Keratinocyte (primary cell): ENCODE results near the gene SLC15A3. TPM values are rescaled to one million over a fixed set of nuclear protein-coding genes. Genes with fewer than 3 reads are reported as not detected.

Experiments
- DNase-seq: peaks from one replicate; pipeline ENCODE4 v3.0.0-alpha.2; 2011; ENCODE audit warnings: low read depth, missing footprints, low spot score
- FAIRE-seq: peaks from 2 replicates; lab custom pipeline; 2011; peaks lifted over from hg19 to GRCh38; lab: Jason Lieb, UNC
- H2AFZ ChIP-seq: 2 replicates; pipeline ENCODE4 v1.6.0; 2012; ENCODE audit warnings: low read length, control low read depth, inconsistent platforms; ENCODE audit not compliant: control insufficient read depth
- H3K27ac ChIP-seq: 2 replicates; pipeline ENCODE4 v1.5.1; 2011; ENCODE audit warnings: low read length; ENCODE audit not compliant: control insufficient read depth, insufficient read depth
- H3K27me3 ChIP-seq: 3 replicates; pipeline ENCODE4 v1.6.0; 2011; ENCODE audit warnings: low read length; ENCODE audit not compliant: control insufficient read depth, insufficient read depth; ENCODE audit errors: extremely low read depth
- H3K36me3 ChIP-seq, 2 experiments: 2 replicates in 1 of 2; 3 replicates in 1 of 2; pipeline ENCODE4 v1.5.1; 2011; ENCODE audit warnings: low read length in 2 of 2, mild to moderate bottlenecking in 1 of 2; ENCODE audit not compliant: control insufficient read depth in 2 of 2, insufficient read depth in 2 of 2; ENCODE audit errors: extremely low read depth in 1 of 2
- H3K4me1 ChIP-seq: 3 replicates; pipeline ENCODE4 v1.5.1; 2011; ENCODE audit warnings: low read length; ENCODE audit not compliant: control insufficient read depth, insufficient read depth; ENCODE audit errors: extremely low read depth
- H3K4me2 ChIP-seq: 3 replicates; pipeline ENCODE4 v1.6.0; 2011; ENCODE audit warnings: low read depth, low read length; ENCODE audit not compliant: control insufficient read depth, insufficient read depth; ENCODE audit errors: extremely low read depth
- H3K4me3 ChIP-seq, 3 experiments: fragments of 200-600 bp in 1 of 3; sonication (generic) in 1 of 3; 2 replicates in 2 of 3; 3 replicates in 1 of 3; pipeline ENCODE4 v1.5.1; 2011 to 2016; ENCODE audit warnings: low read length in 3 of 3, mild to moderate bottlenecking in 3 of 3, control low read depth in 2 of 3, inconsistent platforms in 1 of 3, low read depth in 1 of 3, mixed read lengths in 1 of 3, mixed run types in 1 of 3, moderate library complexity in 1 of 3; ENCODE audit not compliant: control insufficient read depth in 2 of 3, insufficient read depth in 2 of 3; ENCODE audit errors: extremely low read depth in 1 of 3
- H3K79me2 ChIP-seq: 2 replicates; pipeline ENCODE4 v1.6.0; 2012; ENCODE audit warnings: low read length; ENCODE audit not compliant: control insufficient read depth, insufficient read depth
- H3K9ac ChIP-seq: 3 replicates; pipeline ENCODE4 v1.6.0; 2011; ENCODE audit warnings: low read length; ENCODE audit not compliant: control insufficient read depth, insufficient read depth; ENCODE audit errors: extremely low read depth
- H3K9me1 ChIP-seq: 3 replicates; pipeline ENCODE4 v1.6.0; 2011; ENCODE audit warnings: low read length; ENCODE audit not compliant: control insufficient read depth, insufficient read depth; ENCODE audit errors: extremely low read depth
- H3K9me3 ChIP-seq: 2 replicates; pipeline ENCODE4 v1.5.1; 2012; ENCODE audit warnings: low read depth, low read length; ENCODE audit not compliant: control insufficient read depth
- H4K20me1 ChIP-seq: 3 replicates; pipeline ENCODE4 v1.6.0; 2011; ENCODE audit warnings: low read length; ENCODE audit not compliant: control insufficient read depth, insufficient read depth; ENCODE audit errors: extremely low read depth
- CTCF ChIP-seq, 3 experiments: IDR thresholded peaks in 1 of 3; conservative IDR thresholded peaks in 1 of 3; optimal IDR thresholded peaks in 1 of 3; 2 replicates in 2 of 3; 3 replicates in 1 of 3; pipeline versions ENCODE3 to v1.5.1; 2011; ENCODE audit warnings: low read length in 3 of 3, mild to moderate bottlenecking in 3 of 3, moderate library complexity in 2 of 3, control low read depth in 1 of 3, inconsistent platforms in 1 of 3; ENCODE audit not compliant: insufficient read depth in 2 of 3; ENCODE audit errors: extremely low read depth in 1 of 3
- EZH2 ChIP-seq: IDR thresholded peaks from one replicate; pipeline ENCODE4 v1.6.1; 2012; ENCODE audit warnings: inconsistent platforms, mild to moderate bottlenecking, low read length, moderate library complexity
- dilution Hi-C: fragments of 300-500 bp; cut with MboI; formaldehyde crosslinking; loops from one replicate; pipeline ENCODE4 v1.7.0; 2020; ENCODE audit warnings: low sequenced_read_pairs; ENCODE audit not compliant: extremely low pct_ligation_motif_present
- polyA plus RNA-seq, 5 experiments: library from polyadenylated mRNA; depleted of rRNA in 3 of 5; stranded (reverse) in 3 of 5; stranded (forward) in 1 of 5; unstranded in 1 of 5; fragments of >200 nt; gene quantifications; 1 replicate in 1 of 5; 2 replicates in 3 of 5; 3 replicates in 1 of 5; pipeline versions ENCODE4 v1.2.1 to v1.2.3, GENCODE V29; 2011 to 2012; ENCODE audit warnings: missing spikeins in 2 of 5, low read depth in 1 of 5, low replicate concordance in 1 of 5

SLC15A3 gene
- polyA plus RNA-seq, 1 donor (not counting 4 experiments of a cell fraction or from before 2014, with no cell fraction given), result 1.0 TPM

GRCh38 chr11:60992842-60993409 lies 41.0 kb upstream of the SLC15A3 start:
- H3K4me3 ChIP-seq, result no peak overlapping the region
- dilution Hi-C loops, result no loop called here
- no peak overlapping the region for H3K27ac ChIP-seq
- no peaks in the 10 kb centered on the region for H3K79me2 ChIP-seq
- no peak for FAIRE-seq
- TF ChIP-seq EZH2, result no peak
- no peak for TF ChIP-seq CTCF (optimal IDR thresholded peaks at IDR 0.05 in 1 of 3, IDR thresholded peaks at IDR 0.05 in 1 of 3, conservative IDR thresholded peaks at IDR 0.05 in 1 of 3; ENCODE audit: extremely low read depth in 1 of 3, insufficient read depth in 2 of 3, low read length in 3 of 3)
- no peak overlapping the region for H3K4me2 ChIP-seq
- no peak for DNase-seq
- H3K4me1 ChIP-seq, result no peaks in the 10 kb centered on the region
- H2AFZ ChIP-seq, result no peak overlapping the region
- no peak overlapping the region for H3K9ac ChIP-seq
- no peaks in the 10 kb centered on the region for H3K9me3 ChIP-seq
- H3K36me3 ChIP-seq, result no peaks in the 10 kb centered on the region
- no peaks in the 10 kb centered on the region for H4K20me1 ChIP-seq
- H3K9me1 ChIP-seq, result no peaks in the 10 kb centered on the region
- peaks cover 25% of the 10 kb centered on the region for H3K27me3 ChIP-seq

- no peak overlapping the region for H3K27ac ChIP-seq
- no peak for TF ChIP-seq EZH2
- no peak for TF ChIP-seq CTCF (optimal IDR thresholded peaks at IDR 0.05 in 1 of 3, IDR thresholded peaks at IDR 0.05 in 1 of 3, conservative IDR thresholded peaks at IDR 0.05 in 1 of 3; ENCODE audit: extremely low read depth in 1 of 3, insufficient read depth in 2 of 3, low read length in 3 of 3)
- no peaks in the 10 kb centered on the region for H3K36me3 ChIP-seq
- no peaks in the 10 kb centered on the region for H3K79me2 ChIP-seq
- peaks cover under 1% of the 10 kb centered on the region for H3K4me1 ChIP-seq
- H3K4me3 ChIP-seq, result no peak overlapping the region
- H3K4me2 ChIP-seq, result no peak overlapping the region
- H3K9me3 ChIP-seq, result no peaks in the 10 kb centered on the region
- FAIRE-seq (no peak), DNase-seq (no peak)
- no peak overlapping the region for H3K9ac ChIP-seq
- H3K9me1 ChIP-seq, result no peaks in the 10 kb centered on the region
- no peak overlapping the region for H2AFZ ChIP-seq
- dilution Hi-C loops, result no loop called here
- peaks cover 25% of the 10 kb centered on the region for H3K27me3 ChIP-seq
- no peaks in the 10 kb centered on the region for H4K20me1 ChIP-seq
These were observed 39.5 kb upstream of the SLC15A3 start for GRCh38 chr11:60991457-60991856.
